OCI-LY1 (cell line): ENCODE results near the gene TBC1D30.

Source experiments
- H2AFZ ChIP-seq: fragments of 200-600 bp; sonication (generic), shearing (Covaris generic); 2 replicates; pipeline ENCODE4 v1.6.0; 2014; ENCODE audit warnings: antibody characterized with exemption, mild to moderate bottlenecking, low read length
- H3F3A ChIP-seq: fragments of 200-600 bp; sonication (generic), shearing (Covaris generic); 2 replicates; pipeline ENCODE4 v1.6.0; 2014; ENCODE audit warnings: mild to moderate bottlenecking, antibody characterized with exemption, low read length, moderate library complexity; ENCODE audit not compliant: insufficient read depth
- H3K27ac ChIP-seq: fragments of 200-600 bp; sonication (generic); 2 replicates; pipeline ENCODE4 v1.5.1; 2014; ENCODE audit warnings: low read length, mixed run types, mild to moderate bottlenecking, low read depth; ENCODE audit not compliant: poor library complexity, severe bottlenecking
- H3K27me3 ChIP-seq: fragments of 200-600 bp; sonication (generic); 2 replicates; pipeline ENCODE4 v1.6.0; 2014; ENCODE audit warnings: antibody characterized with exemption, mild to moderate bottlenecking, low read length, moderate library complexity; ENCODE audit not compliant: insufficient read depth
- H3K36me3 ChIP-seq: fragments of 200-600 bp; sonication (generic); 2 replicates; pipeline ENCODE4 v1.6.1; 2014; ENCODE audit warnings: mild to moderate bottlenecking, antibody characterized with exemption, low read length, moderate library complexity, mixed read lengths; ENCODE audit not compliant: insufficient read depth
- H3K4me1 ChIP-seq: fragments of 200-600 bp; sonication (generic); 2 replicates; pipeline ENCODE4 v1.5.1; 2014; ENCODE audit warnings: mild to moderate bottlenecking, low read length, moderate library complexity; ENCODE audit not compliant: insufficient read depth, severe bottlenecking
- H3K4me2 ChIP-seq: fragments of 200-600 bp; sonication (generic), shearing (Covaris generic); 2 replicates; pipeline ENCODE4 v1.6.1; 2014; ENCODE audit warnings: low read length
- H3K4me3 ChIP-seq: fragments of 200-600 bp; sonication (generic); 2 replicates; pipeline ENCODE4 v1.5.1; 2014; ENCODE audit warnings: low read length, low read depth, mild to moderate bottlenecking, mixed read lengths; ENCODE audit not compliant: poor library complexity, severe bottlenecking
- H3K79me2 ChIP-seq: fragments of 200-600 bp; shearing (Covaris generic); 2 replicates; pipeline ENCODE4 v1.6.1; 2016; ENCODE audit warnings: mixed run types, low read length, mixed read lengths; ENCODE audit not compliant: insufficient read depth
- H3K9ac ChIP-seq: fragments of 200-600 bp; sonication (generic), shearing (Covaris generic); 2 replicates; pipeline ENCODE4 v1.6.1; 2014; ENCODE audit warnings: mild to moderate bottlenecking, low read length, mixed read lengths
- H3K9me2 ChIP-seq: fragments of 200-600 bp; sonication (generic), shearing (Covaris generic); 2 replicates; pipeline ENCODE4 v1.6.1; 2014; ENCODE audit warnings: low read depth, mild to moderate bottlenecking, low read length, mixed read lengths
- H3K9me3 ChIP-seq: fragments of 200-600 bp; shearing (Covaris generic); 2 replicates; pipeline ENCODE4 v1.6.1; 2014; ENCODE audit warnings: low read length, mixed read lengths
- H4K20me1 ChIP-seq: fragments of 200-600 bp; sonication (generic), shearing (Covaris generic); 2 replicates; pipeline ENCODE4 v1.6.0; 2016; ENCODE audit warnings: mild to moderate bottlenecking, low read length; ENCODE audit not compliant: insufficient read depth
- CTCF ChIP-seq: fragments of 200-600 bp; sonication (generic), shearing (Covaris generic); IDR thresholded peaks from 2 replicates; pipeline ENCODE4 v1.5.1; 2017; ENCODE audit warnings: mild to moderate bottlenecking, antibody characterized with exemption, low read length, moderate library complexity, mixed read lengths
- EZH2 ChIP-seq: fragments of 200-600 bp; sonication (generic), shearing (Covaris generic); IDR thresholded peaks from 2 replicates; pipeline ENCODE4 v1.8.0; 2017; ENCODE audit warnings: borderline replicate concordance, mixed run types, mild to moderate bottlenecking, antibody characterized with exemption, low read length, moderate library complexity, mixed read lengths

Gene TBC1D30

GRCh38 chr12:64892561-64892960 lies 68.1 kb downstream of the TBC1D30 start:
- Histone ChIP-seq H3K9me2 (no peaks in the 10 kb centered on the region), H3K4me1 (no peaks in the 10 kb centered on the region), H3K9ac (no peak overlapping the region), H3F3A (no peaks in the 10 kb centered on the region), H3K9me3 (no peaks in the 10 kb centered on the region), H3K4me2 (no peak overlapping the region), H3K79me2 (no peaks in the 10 kb centered on the region), H3K27me3 (no peaks in the 10 kb centered on the region; the same call in 1 of the 2 replicates), H3K27ac (no peak overlapping the region), H3K36me3 (no peaks in the 10 kb centered on the region), H4K20me1 (no peaks in the 10 kb centered on the region), H2AFZ (no peak overlapping the region), H3K4me3 (no peak overlapping the region)
- no peak for TF ChIP-seq EZH2
- TF ChIP-seq CTCF: no peak

- Histone ChIP-seq H2AFZ (no peak overlapping the region), H3K9ac (no peak overlapping the region), H3K27me3 (no peaks in the 10 kb centered on the region), H3K9me3 (no peaks in the 10 kb centered on the region), H4K20me1 (no peaks in the 10 kb centered on the region), H3K79me2 (no peaks in the 10 kb centered on the region), H3K4me2 (no peak overlapping the region), H3K4me1 (no peaks in the 10 kb centered on the region), H3K36me3 (no peaks in the 10 kb centered on the region), H3F3A (no peaks in the 10 kb centered on the region), H3K9me2 (no peaks in the 10 kb centered on the region), H3K4me3 (no peak overlapping the region), H3K27ac (no peak overlapping the region)
- no peak for TF ChIP-seq CTCF
These were observed 69.5 kb downstream of the TBC1D30 start for GRCh38 chr12:64893961-64894360.

GRCh38 chr12:64894827-64895475 lies 70.5 kb downstream of the TBC1D30 start:
- TF ChIP-seq EZH2 (no peak), CTCF (no peak)
- Histone ChIP-seq H3K27ac (no peak overlapping the region), H3K4me1 (no peaks in the 10 kb centered on the region), H3K9me2 (no peaks in the 10 kb centered on the region), H3K79me2 (no peaks in the 10 kb centered on the region), H3K27me3 (no peaks in the 10 kb centered on the region), H3K9me3 (no peaks in the 10 kb centered on the region), H3K36me3 (no peaks in the 10 kb centered on the region), H2AFZ (no peak overlapping the region), H3F3A (no peaks in the 10 kb centered on the region), H3K9ac (no peak overlapping the region), H4K20me1 (no peaks in the 10 kb centered on the region), H3K4me3 (no peak overlapping the region), H3K4me2 (no peak overlapping the region)
